ENCODE measurements around the gene THRA. TPM values are rescaled to one million over a fixed set of nuclear protein-coding genes. Genes with fewer than 3 reads are reported as not detected.
A peak's percentile ranks its signal among the peaks of the same experiment; 100 is the strongest.
"Not testable (repeated sequence)": the region's sequence is repeated elsewhere in the genome, so short reads cannot be mapped to it uniquely, and the experiment has no call there.

The THRA gene
- total RNA-seq, 1 experiment from 2014 or later, result 11.4 TPM

- Histone ChIP-seq H3K4me1 (replicated peaks; ENCODE audit: insufficient read depth) (peaks cover 9% of the 10 kb centered on the region), H3K9me2 (ENCODE audit: insufficient read depth) (no peaks in the 10 kb centered on the region), H2AFZ (no peak overlapping the region), H3K27me3 (ENCODE audit: insufficient read depth, low read depth) (no peaks in the 10 kb centered on the region), H3F3A (ENCODE audit: insufficient read depth, low read depth) (peaks cover 39% of the 10 kb centered on the region), H4K20me1 (ENCODE audit: insufficient read depth) (no peaks in the 10 kb centered on the region; the same call in 1 of the 2 replicates), H3K4me2 (no peak overlapping the region), H3K27ac (no peak overlapping the region), H3K36me3 (ENCODE audit: low read depth) (peaks cover 41% of the 10 kb centered on the region), H3K4me3 (no peak overlapping the region), H3K9me3 (ENCODE audit: insufficient read depth, low read depth) (no peaks in the 10 kb centered on the region), H3K79me2 (ENCODE audit: low read depth) (peaks cover 23% of the 10 kb centered on the region)
- intact Hi-C loops (cut with micrococcal nuclease; ENCODE audit: unreplicated experiment), result no loop called here
- no peak for DNase-seq
- ChIA-PET CTCF (no interaction called here), POLR2A (ENCODE audit: unreplicated experiment) (interaction anchor here (0.6 to 0.8 kb wide), 2 partner anchors 144 to 167 kb away, joined by 6 read pairs; no protein-coding TSS in a partner anchor)
- TF ChIP-seq CTCF (conservative IDR thresholded peaks at IDR 0.05) (no peak; the same call in 1 of the 2 replicates), EZH2 (IDR thresholded peaks at IDR 0.05; ENCODE audit: low read depth) (no peak)
- no TSS peak for BruUV-seq (replicated peaks)
Measured at GRCh38 chr17:40135817-40136216, 73.1 kb downstream of the THRA start.

GRCh38 chr17:40139566-40140058 lies 76.8 kb downstream of the THRA start:
- no peaks in the 10 kb centered on the region for H3K9me2 ChIP-seq (ENCODE audit: insufficient read depth)
- CTCF ChIA-PET, result interaction anchor here (0.6 to 1.1 kb wide), 2 partner anchors 26 to 51 kb away, joined by 5 to 6 read pairs; no protein-coding TSS in a partner anchor
- H3K27ac ChIP-seq, result peak overlapping the region; percentile 80
- peaks cover 17% of the 10 kb centered on the region for H3K4me1 ChIP-seq (replicated peaks; ENCODE audit: insufficient read depth)
- no peak for DNase-seq
- H3K4me3 ChIP-seq, result peak overlapping the region; percentile 80
- H4K20me1 ChIP-seq (ENCODE audit: insufficient read depth), result no peaks in the 10 kb centered on the region; the same call in 1 of the 2 replicates
- H3F3A ChIP-seq (ENCODE audit: insufficient read depth, low read depth), result peaks cover 19% of the 10 kb centered on the region
- peaks cover 38% of the 10 kb centered on the region for H3K79me2 ChIP-seq (ENCODE audit: low read depth)
- H3K9me3 ChIP-seq (ENCODE audit: insufficient read depth, low read depth), result no peaks in the 10 kb centered on the region
- intact Hi-C loops (cut with micrococcal nuclease; ENCODE audit: unreplicated experiment), result no loop called here
- H3K27me3 ChIP-seq (ENCODE audit: insufficient read depth, low read depth), result no peaks in the 10 kb centered on the region
- BruUV-seq (replicated peaks), result TSS peak; percentile 68
- H2AFZ ChIP-seq, result peak overlapping the region; percentile 77
- peaks cover 12% of the 10 kb centered on the region; the same call in 1 of the 2 replicates for H3K36me3 ChIP-seq (ENCODE audit: low read depth)
- TF ChIP-seq CTCF (conservative IDR thresholded peaks at IDR 0.05), result no peak
- TF ChIP-seq EZH2 (IDR thresholded peaks at IDR 0.05; ENCODE audit: low read depth), result no peak
- POLR2A ChIA-PET (ENCODE audit: unreplicated experiment), result interaction anchor here (0.5 to 0.9 kb wide), 3 partner anchors 142 to 1039 kb away, joined by 4 to 9 read pairs (median 5); no protein-coding TSS in a partner anchor
- peak overlapping the region; percentile 94 for H3K4me2 ChIP-seq

- H2AFZ ChIP-seq; BruUV-seq (replicated peaks); intact Hi-C loops (cut with micrococcal nuclease; ENCODE audit: unreplicated experiment); DNase-seq; H4K20me1 ChIP-seq (ENCODE audit: insufficient read depth); H3K4me2 ChIP-seq; H3K4me3 ChIP-seq; H3F3A ChIP-seq (ENCODE audit: insufficient read depth, low read depth); POLR2A ChIA-PET (ENCODE audit: unreplicated experiment); H3K27me3 ChIP-seq (ENCODE audit: insufficient read depth, low read depth); H3K36me3 ChIP-seq (ENCODE audit: low read depth); H3K9me3 ChIP-seq (ENCODE audit: insufficient read depth, low read depth); H3K27ac ChIP-seq; H3K9me2 ChIP-seq (ENCODE audit: insufficient read depth): not testable (repeated sequence)
- CTCF ChIA-PET, result interaction anchor here (0.6 kb wide), 1 partner anchor 17 kb away, joined by 3 read pairs; no protein-coding TSS in a partner anchor
- peaks cover 32% of the 10 kb centered on the region for H3K79me2 ChIP-seq (ENCODE audit: low read depth)
- H3K4me1 ChIP-seq (replicated peaks; ENCODE audit: insufficient read depth), result peaks cover 17% of the 10 kb centered on the region
Measured at GRCh38 chr17:40143166-40143565, 80.4 kb downstream of the THRA start.

Small RNAs within 50 kb of the gene (microRNA-seq; reads per million reads assigned to microRNA genes)
- gene MIR6884 (ENCODE audit: borderline number of aligned reads, borderline replicate concordance), result not detected

Other genes starting within 250 kb of the THRA start
- 0.04 TPM in 1 of 2 replicates, not detected in the other for gene IKZF3, start 198.7 kb upstream of the THRA start, total RNA-seq (2021)
- not detected in 2 replicates for gene ZPBP2, start 194.8 kb upstream of the THRA start, total RNA-seq (2021)
- gene GSDMB, start 144.3 kb upstream of the THRA start, total RNA-seq (2021), result 39.9 and 50.4 TPM in 2 replicates
- gene ORMDL3, start 135.4 kb upstream of the THRA start, total RNA-seq (2021), result 51.1 and 68.1 TPM in 2 replicates
- gene LRRC3C, start 135.2 kb upstream of the THRA start, total RNA-seq (2021), result not detected in 2 replicates
- 0.35 and 0.55 TPM in 2 replicates for gene GSDMA, start 100.0 kb upstream of the THRA start, total RNA-seq (2021)
- 93.2 and 130 TPM in 2 replicates for gene PSMD3, start 82.2 kb upstream of the THRA start, total RNA-seq (2021)
- gene CSF3, start 47.5 kb upstream of the THRA start, total RNA-seq (2021), result not detected in 2 replicates
- 67.1 and 67.2 TPM in 2 replicates for gene MED24, start 8.6 kb upstream of the THRA start, total RNA-seq (2021)
- gene NR1D1, start 37.6 kb downstream of the THRA start, total RNA-seq (2021), result 9.3 and 10.7 TPM in 2 replicates
- gene MSL1, start 59.0 kb downstream of the THRA start, total RNA-seq (2021), result 56.8 and 61.8 TPM in 2 replicates
- gene CASC3, start 77.6 kb downstream of the THRA start, total RNA-seq (2021), result 45.8 and 51.5 TPM in 2 replicates
- 14.0 and 14.9 TPM in 2 replicates for gene RAPGEFL1, start 114.5 kb downstream of the THRA start, total RNA-seq (2021)
- 23.4 and 37.2 TPM in 2 replicates for gene WIPF2, start 156.3 kb downstream of the THRA start, total RNA-seq (2021)
- gene CDC6, start 224.9 kb downstream of the THRA start, total RNA-seq (2021), result 37.8 and 44.9 TPM in 2 replicates
- gene RARA, start 246.2 kb downstream of the THRA start, total RNA-seq (2021), result 21.5 and 21.8 TPM in 2 replicates